HCT116 (cell line): ENCODE results near the gene ACSL6. TPM values are rescaled to one million over a fixed set of nuclear protein-coding genes. Genes with fewer than 3 reads are reported as not detected.

Experiments used
- ATAC-seq: fragments of 200-7000 bp; cut with Tn5 transposase; 2 replicates; pipeline ENCODE4 v1.9.1; 2020; ENCODE audit warnings: mild to moderate bottlenecking, moderate library complexity
- BruUV-seq: library from RNA; stranded (reverse); fragments of 400-500 nt; replicated peaks from 2 replicates; lab custom pipeline; 2021; lab: Mats Ljungman, UMichigan
- CTCF ChIA-PET: fragments of 300-600 bp; sonication (Branson Sonifier 250); formaldehyde crosslinking; loops from one replicate; lab custom pipeline; 2021; ENCODE audit warnings: antibody characterized with exemption; lab: Charles Lee
- POLR2A ChIA-PET: fragments of 300-600, 350-600 bp; sonication (Branson Sonifier 250); formaldehyde crosslinking; loops from one replicate; lab custom pipeline; 2021; ENCODE audit warnings: antibody characterized with exemption; lab: Charles Lee
- RAD21 ChIA-PET, 2 experiments: fragments of 300-600 bp; sonication (Branson Sonifier 250); formaldehyde crosslinking; loops; one replicate each; lab custom pipeline; 2023; ENCODE audit warnings: low total read pairs in 2 of 2; ENCODE audit not compliant: uncharacterized antibody in 2 of 2, unreplicated experiment in 2 of 2, low non-redundant PET in 1 of 2; lab: Charles Lee
- DNase-seq: peaks from one replicate; pipeline ENCODE4 v3.0.0-alpha.2; 2010; ENCODE audit warnings: low read depth, low spot score
- H2AFZ ChIP-seq: fragments of 200-600 bp; shearing (Covaris generic), sonication (generic); 2 replicates; pipeline ENCODE4 v1.6.1; 2017; ENCODE audit warnings: low read depth, mixed run types, mixed read lengths, antibody characterized with exemption, low read length; ENCODE audit not compliant: poor library complexity, severe bottlenecking
- H3K27ac ChIP-seq: 2 replicates; pipeline ENCODE4 v1.5.1; 2012; ENCODE audit warnings: low read depth, low read length
- H3K27me3 ChIP-seq: fragments of 200-600 bp; sonication (generic); 2 replicates; pipeline ENCODE4 v1.6.1; 2016; ENCODE audit warnings: mixed run types, low read length, mixed read lengths; ENCODE audit not compliant: insufficient read depth
- H3K36me3 ChIP-seq, 2 experiments: fragments of 200-500 bp in 1 of 2; fragments of 200-600 bp in 1 of 2; sonication (Bioruptor generic) in 1 of 2; sonication (generic) in 1 of 2; 2 replicates each; pipeline versions ENCODE4 v1.5.1 to v1.6.1; 2014 to 2016; ENCODE audit warnings: low read length in 2 of 2, inconsistent platforms in 1 of 2, mixed read lengths in 1 of 2, mixed run types in 1 of 2; ENCODE audit not compliant: insufficient read depth in 2 of 2, control insufficient read depth in 1 of 2
- H3K4me1 ChIP-seq, 2 experiments: fragments of 200-600 bp in 1 of 2; sonication (generic) in 1 of 2; 2 replicates each; pipeline versions ENCODE4 v1.5.1 to v1.6.1; 2012 to 2017; ENCODE audit warnings: low read length in 2 of 2, inconsistent platforms in 1 of 2, mild to moderate bottlenecking in 1 of 2, mixed read lengths in 1 of 2, mixed run types in 1 of 2, moderate library complexity in 1 of 2; ENCODE audit not compliant: insufficient read depth in 2 of 2, control insufficient read depth in 1 of 2
- H3K4me2 ChIP-seq: fragments of 200-600 bp; sonication (generic); 2 replicates; pipeline ENCODE4 v1.6.1; 2017; ENCODE audit warnings: mixed run types, low read length, mixed read lengths
- H3K4me3 ChIP-seq, 2 experiments: fragments of 200-600 bp in 1 of 2; sonication (generic) in 1 of 2; replicated peaks in 1 of 2; 2 replicates each; pipeline ENCODE4 v1.5.1; 2011 to 2016; ENCODE audit warnings: low read length in 2 of 2, control low read depth in 1 of 2, low read depth in 1 of 2, mild to moderate bottlenecking in 1 of 2, mixed read lengths in 1 of 2, mixed run types in 1 of 2
- H3K79me2 ChIP-seq: fragments of 200-600 bp; sonication (generic); 2 replicates; pipeline ENCODE4 v1.6.1; 2017; ENCODE audit warnings: mild to moderate bottlenecking, mixed run types, low read length, moderate library complexity, mixed read lengths; ENCODE audit not compliant: insufficient read depth
- H3K9ac ChIP-seq: fragments of 200-600 bp; sonication (generic); 2 replicates; pipeline ENCODE4 v1.6.1; 2016; ENCODE audit warnings: low read length, mixed read lengths
- H3K9me2 ChIP-seq: fragments of 200-600 bp; sonication (generic), shearing (Covaris generic); 2 replicates; pipeline ENCODE4 v1.6.1; 2017; ENCODE audit warnings: mixed run types, mild to moderate bottlenecking, moderate library complexity; ENCODE audit not compliant: insufficient read depth
- H3K9me3 ChIP-seq, 2 experiments: fragments of 200-500 bp in 1 of 2; fragments of 200-600 bp in 1 of 2; sonication (Bioruptor generic) in 1 of 2; sonication (generic) in 1 of 2; 2 replicates each; pipeline ENCODE4 v1.6.1; 2014 to 2017; ENCODE audit warnings: low read length in 2 of 2, mixed read lengths in 2 of 2, inconsistent platforms in 1 of 2, low read depth in 1 of 2, mild to moderate bottlenecking in 1 of 2, mixed run types in 1 of 2, moderate library complexity in 1 of 2; ENCODE audit not compliant: control insufficient read depth in 1 of 2, insufficient read depth in 1 of 2
- H4K20me1 ChIP-seq: fragments of 200-600 bp; sonication (generic), shearing (Covaris generic); 2 replicates; pipeline ENCODE4 v1.6.1; 2017; ENCODE audit warnings: mixed run types, mild to moderate bottlenecking, moderate library complexity; ENCODE audit not compliant: insufficient read depth
- ATF3 ChIP-seq: IDR thresholded peaks from 2 replicates; pipeline ENCODE4 v1.6.1; 2012
- CBX3 ChIP-seq: IDR thresholded peaks from 2 replicates; pipeline ENCODE4 v1.6.1; 2012; ENCODE audit warnings: low read depth
- CEBPB ChIP-seq: IDR thresholded peaks from 2 replicates; pipeline ENCODE4 v1.6.1; 2012; ENCODE audit warnings: low read depth
- CTCF ChIP-seq, 3 experiments: fragments of 200-600 bp in 1 of 3; sonication (generic) in 1 of 3; IDR thresholded peaks in 2 of 3; conservative IDR thresholded peaks in 1 of 3; 2 replicates each; pipeline ENCODE4 v1.5.1; 2012 to 2017; ENCODE audit warnings: low read depth in 2 of 3, low read length in 2 of 3, antibody characterized with exemption in 1 of 3, borderline replicate concordance in 1 of 3, control low read depth in 1 of 3, mild to moderate bottlenecking in 1 of 3, mixed read lengths in 1 of 3, mixed run types in 1 of 3, moderate library complexity in 1 of 3; ENCODE audit not compliant: insufficient read depth in 1 of 3
- EGR1 ChIP-seq: IDR thresholded peaks from 2 replicates; pipeline ENCODE4 v1.6.1; 2012; ENCODE audit warnings: low read depth
- ELF1 ChIP-seq: IDR thresholded peaks from 2 replicates; pipeline ENCODE4 v1.6.1; 2012; ENCODE audit warnings: low read depth, borderline replicate concordance
- EZH2phosphoT487 ChIP-seq: fragments of 200-600 bp; IDR thresholded peaks from 2 replicates; pipeline ENCODE4 v1.6.1; 2018; ENCODE audit warnings: antibody characterized with exemption, borderline replicate concordance
- FOSL1 ChIP-seq: IDR thresholded peaks from 2 replicates; pipeline ENCODE4 v1.6.1; 2012; ENCODE audit warnings: low read depth
- JUND ChIP-seq: IDR thresholded peaks from 2 replicates; pipeline ENCODE4 v1.6.1; 2012
- POLR2A ChIP-seq: IDR thresholded peaks from 2 replicates; pipeline ENCODE4 v1.7.0; 2011; ENCODE audit warnings: borderline replicate concordance; ENCODE audit not compliant: insufficient read depth, insufficient read length; ENCODE audit errors: extremely low read depth
- RAD21 ChIP-seq: IDR thresholded peaks from 2 replicates; pipeline ENCODE4 v1.6.1; 2012; ENCODE audit warnings: low read depth, mild to moderate bottlenecking
- SIN3A ChIP-seq: IDR thresholded peaks from 2 replicates; pipeline ENCODE4 v1.6.1; 2012; ENCODE audit warnings: low read depth
- TCF7L2 ChIP-seq: IDR thresholded peaks from 2 replicates; pipeline ENCODE4 v1.7.0; 2011; ENCODE audit warnings: borderline replicate concordance, inconsistent platforms; ENCODE audit not compliant: insufficient read depth, insufficient read length; ENCODE audit errors: extremely low read depth
- ZBTB33 ChIP-seq: IDR thresholded peaks from 2 replicates; pipeline ENCODE4 v1.6.1; 2011; ENCODE audit warnings: mild to moderate bottlenecking, low read length, moderate library complexity; ENCODE audit not compliant: insufficient replicate concordance; ENCODE audit errors: extremely low read depth
- ZFX ChIP-seq: fragments of 450-650 bp; IDR thresholded peaks from 2 replicates; pipeline ENCODE4 v1.6.1; 2017
- ZNF274 ChIP-seq: fragments of 200-500 bp; sonication (Bioruptor generic); IDR thresholded peaks from 2 replicates; pipeline ENCODE4 v1.6.1; 2014; ENCODE audit warnings: mild to moderate bottlenecking, low read depth, low read length, inconsistent platforms
- intact Hi-C: fragments of 100-400 bp; cut with micrococcal nuclease; formaldehyde crosslinking; loops from 2 replicates; pipeline ENCODE4 v1.10.0; 2022
- total RNA-seq: library from RNA; stranded (reverse); gene quantifications from one replicate; pipeline ENCODE4 v1.2.1, GENCODE V29; 2021; ENCODE audit not compliant: unreplicated experiment
- TF ChIP-seq, protein P1 (sequence below): IDR thresholded peaks from 2 replicates; pipeline ENCODE4 v1.6.1; 2012
- TF ChIP-seq, protein P2 (sequence below): IDR thresholded peaks from 2 replicates; pipeline ENCODE4 v1.6.1; 2012; ENCODE audit warnings: low read depth

ACSL6 gene
- total RNA-seq, 1 experiment from 2014 or later: 2.3 TPM

- ChIA-PET RAD21 (no interaction called here), CTCF (no interaction called here), POLR2A (no interaction called here)
- TF ChIP-seq ZNF274 (no peak), CBX3 (no peak), FOSL1 (no peak), EGR1 (no peak), ELF1 (no peak), SIN3A (no peak), CTCF (IDR thresholded peaks at IDR 0.05 in 2 of 3, conservative IDR thresholded peaks at IDR 0.05 in 1 of 3; ENCODE audit: borderline replicate concordance in 1 of 3, insufficient read depth in 1 of 3, low read depth in 2 of 3, low read length in 2 of 3) (no peak), RAD21 (no peak), JUND (no peak), EZH2phosphoT487 (no peak), ATF3 (no peak), ZFX (no peak), CEBPB (no peak), ZBTB33 (no peak), TCF7L2 (no peak), POLR2A (no peak)
- TF ChIP-seq, protein P1, sequence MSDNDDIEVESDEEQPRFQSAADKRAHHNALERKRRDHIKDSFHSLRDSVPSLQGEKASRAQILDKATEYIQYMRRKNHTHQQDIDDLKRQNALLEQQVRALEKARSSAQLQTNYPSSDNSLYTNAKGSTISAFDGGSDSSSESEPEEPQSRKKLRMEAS: no peak
- TF ChIP-seq, protein P2, sequence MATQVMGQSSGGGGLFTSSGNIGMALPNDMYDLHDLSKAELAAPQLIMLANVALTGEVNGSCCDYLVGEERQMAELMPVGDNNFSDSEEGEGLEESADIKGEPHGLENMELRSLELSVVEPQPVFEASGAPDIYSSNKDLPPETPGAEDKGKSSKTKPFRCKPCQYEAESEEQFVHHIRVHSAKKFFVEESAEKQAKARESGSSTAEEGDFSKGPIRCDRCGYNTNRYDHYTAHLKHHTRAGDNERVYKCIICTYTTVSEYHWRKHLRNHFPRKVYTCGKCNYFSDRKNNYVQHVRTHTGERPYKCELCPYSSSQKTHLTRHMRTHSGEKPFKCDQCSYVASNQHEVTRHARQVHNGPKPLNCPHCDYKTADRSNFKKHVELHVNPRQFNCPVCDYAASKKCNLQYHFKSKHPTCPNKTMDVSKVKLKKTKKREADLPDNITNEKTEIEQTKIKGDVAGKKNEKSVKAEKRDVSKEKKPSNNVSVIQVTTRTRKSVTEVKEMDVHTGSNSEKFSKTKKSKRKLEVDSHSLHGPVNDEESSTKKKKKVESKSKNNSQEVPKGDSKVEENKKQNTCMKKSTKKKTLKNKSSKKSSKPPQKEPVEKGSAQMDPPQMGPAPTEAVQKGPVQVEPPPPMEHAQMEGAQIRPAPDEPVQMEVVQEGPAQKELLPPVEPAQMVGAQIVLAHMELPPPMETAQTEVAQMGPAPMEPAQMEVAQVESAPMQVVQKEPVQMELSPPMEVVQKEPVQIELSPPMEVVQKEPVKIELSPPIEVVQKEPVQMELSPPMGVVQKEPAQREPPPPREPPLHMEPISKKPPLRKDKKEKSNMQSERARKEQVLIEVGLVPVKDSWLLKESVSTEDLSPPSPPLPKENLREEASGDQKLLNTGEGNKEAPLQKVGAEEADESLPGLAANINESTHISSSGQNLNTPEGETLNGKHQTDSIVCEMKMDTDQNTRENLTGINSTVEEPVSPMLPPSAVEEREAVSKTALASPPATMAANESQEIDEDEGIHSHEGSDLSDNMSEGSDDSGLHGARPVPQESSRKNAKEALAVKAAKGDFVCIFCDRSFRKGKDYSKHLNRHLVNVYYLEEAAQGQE: no peak
- Histone ChIP-seq H3K36me3 (no peaks in the 10 kb centered on the region), H4K20me1 (no peaks in the 10 kb centered on the region), H3K4me1 (no peaks in the 10 kb centered on the region), H3K9me2 (no peaks in the 10 kb centered on the region), H3K4me3 (no peak overlapping the region), H3K9ac (no peak overlapping the region), H3K4me2 (no peak overlapping the region), H2AFZ (no peak overlapping the region), H3K79me2 (no peaks in the 10 kb centered on the region), H3K9me3 (no peaks in the 10 kb centered on the region), H3K27ac (no peak overlapping the region), H3K27me3 (no peaks in the 10 kb centered on the region)
- intact Hi-C loops: no loop called here
- no peak for ATAC-seq
- DNase-seq: no peak
- no TSS peak for BruUV-seq
These were observed 39.4 kb upstream of the ACSL6 start for GRCh38 chr5:132050661-132051552.
